Loucy (cell line): Measurements from ENCODE around the gene KDM4B.

Experiments
- H2AFZ ChIP-seq: fragments of 200-600 bp; sonication (generic); 2 replicates; pipeline ENCODE4 v1.6.0; 2016; ENCODE audit warnings: antibody characterized with exemption, mild to moderate bottlenecking, low read length, moderate library complexity
- H3F3A ChIP-seq: fragments of 200-600 bp; 2 replicates; pipeline ENCODE4 v1.6.0; 2016; ENCODE audit warnings: antibody characterized with exemption, low read depth, mild to moderate bottlenecking
- H3K27me3 ChIP-seq: fragments of 200-600 bp; sonication (generic); 2 replicates; pipeline ENCODE4 v1.6.1; 2014; ENCODE audit warnings: low read length, mild to moderate bottlenecking; ENCODE audit not compliant: insufficient read depth, poor library complexity, severe bottlenecking
- H3K36me3 ChIP-seq: fragments of 200-600 bp; sonication (generic); 2 replicates; pipeline ENCODE4 v1.6.1; 2016; ENCODE audit warnings: low read length; ENCODE audit not compliant: insufficient read depth
- H3K4me1 ChIP-seq: fragments of 200-600 bp; sonication (generic); 2 replicates; pipeline ENCODE4 v1.5.1; 2014; ENCODE audit warnings: low read length, mild to moderate bottlenecking; ENCODE audit not compliant: insufficient read depth, poor library complexity, severe bottlenecking
- H3K4me2 ChIP-seq: fragments of 200-600 bp; sonication (generic); 2 replicates; pipeline ENCODE4 v1.6.0; 2014; ENCODE audit warnings: antibody characterized with exemption, low read length, low read depth, mild to moderate bottlenecking; ENCODE audit not compliant: poor library complexity, severe bottlenecking
- H3K4me3 ChIP-seq: fragments of 200-600 bp; sonication (generic); 2 replicates; pipeline ENCODE4 v1.5.1; 2014; ENCODE audit warnings: low read length, mild to moderate bottlenecking, mixed read lengths; ENCODE audit not compliant: poor library complexity, severe bottlenecking
- H3K79me2 ChIP-seq: fragments of 200-600 bp; sonication (generic); 2 replicates; pipeline ENCODE4 v1.6.1; 2014; ENCODE audit warnings: low read length; ENCODE audit not compliant: insufficient read depth
- H3K9ac ChIP-seq: fragments of 200-600 bp; sonication (generic); 2 replicates; pipeline ENCODE4 v1.6.0; 2014; ENCODE audit warnings: mild to moderate bottlenecking, low read depth, low read length, moderate library complexity; ENCODE audit not compliant: poor library complexity, severe bottlenecking
- H3K9me2 ChIP-seq: fragments of 200-600 bp; sonication (generic); replicated peaks from 2 replicates; pipeline ENCODE4 v1.6.1; 2016; ENCODE audit warnings: low read depth, low read length, mixed read lengths
- H3K9me3 ChIP-seq: fragments of 200-600 bp; sonication (generic); 2 replicates; pipeline ENCODE4 v1.6.1; 2014; ENCODE audit warnings: mild to moderate bottlenecking, antibody characterized with exemption, low read length, low read depth; ENCODE audit not compliant: insufficient read depth
- H4K20me1 ChIP-seq: fragments of 200-600 bp; sonication (generic); 2 replicates; pipeline ENCODE4 v1.6.0; 2014; ENCODE audit warnings: antibody characterized with exemption, low read length, mild to moderate bottlenecking; ENCODE audit not compliant: insufficient read depth, poor library complexity, severe bottlenecking
- CTCF ChIP-seq: fragments of 200-600 bp; sonication (generic); conservative IDR thresholded peaks from 2 replicates; pipeline ENCODE4 v1.5.1; 2014; ENCODE audit warnings: mild to moderate bottlenecking, antibody characterized with exemption, low read length
- EZH2phosphoT487 ChIP-seq: fragments of 200-600 bp; IDR thresholded peaks from 2 replicates; pipeline ENCODE4 v1.6.1; 2018; ENCODE audit warnings: antibody characterized with exemption, mild to moderate bottlenecking, moderate library complexity, borderline replicate concordance

The KDM4B gene

GRCh38 chr19:5122121-5122400 is 153.1 kb downstream of the KDM4B start:
- Histone ChIP-seq H3K36me3 (peaks cover 12% of the 10 kb centered on the region; the same call in 1 of the 2 replicates), H2AFZ (no peak overlapping the region), H3F3A (no peaks in the 10 kb centered on the region), H3K4me2 (peak overlapping the region; percentile 61), H3K9ac (peak overlapping the region; percentile 21), H3K79me2 (no peaks in the 10 kb centered on the region), H3K27me3 (no peaks in the 10 kb centered on the region), H3K4me1 (peaks cover 47% of the 10 kb centered on the region), H3K9me3 (no peaks in the 10 kb centered on the region), H4K20me1 (no peaks in the 10 kb centered on the region), H3K4me3 (peak overlapping the region; percentile 16), H3K9me2 (no peaks in the 10 kb centered on the region)
- TF ChIP-seq EZH2phosphoT487, result no peak
- TF ChIP-seq CTCF, result no peak

GRCh38 chr19:5122671-5123409 is 153.9 kb downstream of the KDM4B start:
- Histone ChIP-seq H3K27me3 (no peaks in the 10 kb centered on the region), H3K9ac (peak overlapping the region; percentile 21), H3K9me3 (no peaks in the 10 kb centered on the region), H2AFZ (no peak overlapping the region), H3F3A (no peaks in the 10 kb centered on the region), H3K36me3 (peaks cover 12% of the 10 kb centered on the region; the same call in 1 of the 2 replicates), H3K4me2 (no peak overlapping the region), H3K9me2 (no peaks in the 10 kb centered on the region), H3K79me2 (no peaks in the 10 kb centered on the region), H3K4me3 (no peak overlapping the region), H3K4me1 (peaks cover 55% of the 10 kb centered on the region), H4K20me1 (no peaks in the 10 kb centered on the region)
- TF ChIP-seq CTCF (peak; percentile 34), EZH2phosphoT487 (no peak)

- no peak overlapping the region for H3K9ac ChIP-seq
- H4K20me1 ChIP-seq, result no peaks in the 10 kb centered on the region
- H3K9me3 ChIP-seq, result no peaks in the 10 kb centered on the region
- H3K9me2 ChIP-seq, result no peaks in the 10 kb centered on the region
- H3K27me3 ChIP-seq, result no peaks in the 10 kb centered on the region
- no peaks in the 10 kb centered on the region for H3K79me2 ChIP-seq
- H3K36me3 ChIP-seq, result peaks cover 7% of the 10 kb centered on the region; the same call in 1 of the 2 replicates
- H3K4me3 ChIP-seq, result no peak overlapping the region
- H3K4me1 ChIP-seq, result peaks cover 55% of the 10 kb centered on the region
- H2AFZ ChIP-seq, result no peak overlapping the region
- no peak for TF ChIP-seq CTCF
- no peaks in the 10 kb centered on the region for H3F3A ChIP-seq
- H3K4me2 ChIP-seq, result no peak overlapping the region
These were observed 154.7 kb downstream of the KDM4B start for GRCh38 chr19:5123646-5124045.
